Measurements from ENCODE around the gene BCL2.

BCL2 gene

GRCh38 chr18:63325086-63325686 is 5.6 kb upstream of the BCL2 start:
- DNase-seq: no peak

DNA sequence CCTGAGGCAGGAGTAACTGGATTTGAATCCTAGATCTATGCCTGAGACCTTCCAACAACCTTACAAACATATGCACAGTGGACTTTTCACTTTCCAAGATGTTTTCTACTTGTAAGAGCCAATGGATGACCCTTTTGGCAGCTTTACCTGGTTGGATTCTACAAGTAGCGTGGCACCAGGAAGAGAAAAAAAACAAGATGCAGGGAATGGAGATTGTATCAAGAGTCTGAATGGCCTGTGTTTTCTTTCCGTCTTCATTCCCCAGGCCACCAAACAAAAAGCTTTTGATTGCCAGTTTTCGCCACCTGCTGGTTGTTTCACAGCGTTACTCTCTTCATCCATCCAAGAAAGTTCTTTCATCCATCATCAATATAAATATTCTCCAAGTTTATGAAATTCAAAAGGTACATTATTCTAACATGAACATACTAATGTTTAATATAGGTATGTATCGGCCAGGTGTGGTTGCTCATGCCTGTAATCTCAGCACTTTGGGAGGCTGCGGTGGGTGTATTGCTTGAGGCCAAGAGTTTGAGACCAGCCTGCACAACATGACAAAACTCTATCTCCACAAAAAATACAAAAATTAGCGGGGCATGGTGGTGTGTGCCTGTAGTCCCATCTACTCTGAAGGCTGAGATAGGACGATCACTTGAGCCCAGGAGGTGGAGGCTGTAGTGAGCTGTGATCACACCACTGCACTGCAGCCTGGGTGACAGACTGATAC is 3.5 kb upstream of the BCL2 start:
- peak; percentile 97 for DNase-seq

DNA sequence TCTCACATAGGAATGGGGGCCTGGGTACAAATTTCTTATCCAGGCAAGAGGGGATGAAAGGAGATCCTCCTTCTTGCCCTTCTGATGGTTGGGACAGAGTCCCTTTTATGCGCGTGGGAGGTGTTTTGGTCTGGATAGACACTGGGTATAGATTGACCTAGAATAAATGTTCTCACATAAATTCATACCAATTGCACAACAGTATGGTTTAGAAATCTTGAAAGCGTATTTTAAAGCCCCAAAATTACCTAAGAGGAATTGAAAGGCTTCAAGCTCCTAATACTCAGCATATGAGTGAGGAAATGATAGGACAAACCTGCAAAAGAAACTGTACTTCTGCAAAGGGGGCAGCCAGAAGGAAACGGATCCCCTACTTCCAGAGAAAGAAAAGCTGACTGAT is 2.6 kb upstream of the BCL2 start:
- DNase-seq: no peak

DNA sequence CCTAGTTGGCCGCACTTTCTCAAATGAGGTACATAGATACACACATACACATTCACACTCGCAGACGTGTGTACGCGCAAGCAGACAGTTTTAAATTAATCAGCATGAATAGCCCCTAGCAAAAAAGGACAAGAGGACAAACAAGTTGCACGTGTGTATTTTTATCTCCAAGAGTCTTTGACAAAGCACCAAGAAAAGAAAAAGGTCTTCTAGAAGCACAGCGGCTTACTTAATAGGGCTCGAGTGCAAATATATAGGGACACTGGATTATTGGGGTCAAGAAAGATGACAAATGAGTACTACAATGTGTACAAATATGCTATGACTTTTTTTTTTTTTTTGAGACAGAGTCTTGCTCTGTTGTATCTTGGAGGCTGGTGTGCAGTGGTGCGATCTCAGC is 1.7 kb upstream of the BCL2 start:
- DNase-seq: no peak

DNA sequence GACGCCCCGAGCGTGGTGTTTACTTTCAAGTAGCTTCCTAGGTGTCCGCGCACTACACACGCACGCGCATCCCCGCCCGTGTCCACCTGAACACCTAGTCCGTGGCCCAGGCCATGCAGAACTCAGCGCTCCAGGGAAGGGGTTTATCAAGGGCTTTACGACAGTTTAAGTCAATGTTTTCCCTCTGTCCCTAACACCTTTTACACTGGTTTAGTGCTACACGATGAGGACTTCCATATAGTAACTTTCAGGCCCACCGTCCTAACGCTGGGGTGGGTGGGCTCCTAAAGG is 1.4 kb upstream of the BCL2 start:
- DNase-seq: peak; percentile 93

- peak; percentile 92 for DNase-seq
Measured at GRCh38 chr18:63320123-63320974, 780 bp upstream of the BCL2 start.

GRCh38 chr18:63318889-63319382 is 633 bp downstream of the BCL2 start:
- peak; percentile 57 for DNase-seq

DNA sequence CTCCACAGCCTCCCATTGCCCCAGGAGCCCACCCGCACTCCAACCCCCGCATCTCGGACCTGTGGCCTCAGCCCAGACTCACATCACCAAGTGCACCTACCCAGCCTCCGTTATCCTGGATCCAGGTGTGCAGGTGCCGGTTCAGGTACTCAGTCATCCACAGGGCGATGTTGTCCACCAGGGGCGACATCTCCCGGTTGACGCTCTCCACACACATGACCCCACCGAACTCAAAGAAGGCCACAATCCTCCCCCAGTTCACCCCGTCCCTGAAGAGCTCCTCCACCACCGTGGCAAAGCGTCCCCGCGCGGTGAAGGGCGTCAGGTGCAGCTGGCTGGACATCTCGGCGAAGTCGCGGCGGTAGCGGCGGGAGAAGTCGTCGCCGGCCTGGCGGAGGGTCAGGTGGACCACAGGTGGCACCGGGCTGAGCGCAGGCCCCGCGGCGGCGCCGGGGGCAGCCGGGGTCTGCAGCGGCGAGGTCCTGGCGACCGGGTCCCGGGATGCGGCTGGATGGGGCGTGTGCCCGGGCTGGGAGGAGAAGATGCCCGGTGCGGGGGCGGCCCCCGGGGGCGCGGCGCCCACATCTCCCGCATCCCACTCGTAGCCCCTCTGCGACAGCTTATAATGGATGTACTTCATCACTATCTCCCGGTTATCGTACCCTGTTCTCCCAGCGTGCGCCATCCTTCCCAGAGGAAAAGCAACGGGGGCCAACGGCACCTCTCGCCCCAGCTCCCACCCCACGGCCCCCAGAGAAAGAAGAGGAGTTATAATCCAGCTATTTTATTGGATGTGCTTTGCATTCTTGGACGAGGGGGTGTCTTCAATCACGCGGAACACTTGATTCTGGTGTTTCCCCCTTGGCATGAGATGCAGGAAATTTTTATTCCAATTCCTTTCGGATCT is 1.3 kb downstream of the BCL2 start:
- DNase-seq: peak; percentile 93

GRCh38 chr18:63317556-63317946 is 2.0 kb downstream of the BCL2 start:
- DNase-seq: peak; percentile 60

DNA sequence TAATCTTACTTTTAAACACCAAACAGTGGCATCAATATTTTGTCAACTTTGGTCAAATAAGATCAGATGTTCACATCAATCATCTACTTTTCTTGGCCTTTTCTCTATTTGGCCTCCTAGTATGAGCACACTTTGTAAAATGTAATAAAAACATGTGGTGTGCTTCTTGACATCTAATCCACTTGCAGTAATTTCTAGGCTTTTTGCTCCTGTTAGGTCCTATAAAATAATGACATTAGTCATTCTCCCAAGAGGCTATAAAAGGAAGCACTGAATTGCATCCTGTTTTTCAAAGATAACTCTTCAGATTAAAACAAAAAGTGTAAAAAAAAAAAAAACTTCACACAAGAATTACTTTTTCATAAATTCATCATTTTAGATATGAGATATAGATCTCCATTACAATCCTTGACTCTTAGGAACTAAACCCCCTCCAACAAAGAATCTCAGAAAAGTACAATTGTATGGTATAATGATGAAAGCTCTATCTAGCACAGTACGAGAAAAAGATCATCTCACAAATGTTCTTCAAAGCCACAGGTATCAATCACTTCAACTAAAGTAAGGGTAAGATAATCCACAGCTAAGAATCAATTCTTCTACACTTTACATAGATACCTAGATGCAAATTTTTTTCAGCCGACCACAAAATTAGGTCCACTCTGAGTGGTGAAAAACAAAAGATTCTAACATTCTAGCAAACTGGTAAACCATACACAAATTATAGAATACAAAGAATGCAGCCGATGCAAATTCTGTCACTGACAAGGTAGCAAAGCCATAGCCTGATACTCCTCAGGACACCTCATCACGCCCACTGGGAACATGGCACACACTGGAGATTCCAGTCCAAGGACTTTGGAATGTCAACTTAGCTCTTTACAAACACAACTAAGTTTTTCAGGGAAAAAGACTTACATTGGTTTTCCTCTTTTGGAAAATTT is 2.7 kb downstream of the BCL2 start:
- DNase-seq: no peak

DNA sequence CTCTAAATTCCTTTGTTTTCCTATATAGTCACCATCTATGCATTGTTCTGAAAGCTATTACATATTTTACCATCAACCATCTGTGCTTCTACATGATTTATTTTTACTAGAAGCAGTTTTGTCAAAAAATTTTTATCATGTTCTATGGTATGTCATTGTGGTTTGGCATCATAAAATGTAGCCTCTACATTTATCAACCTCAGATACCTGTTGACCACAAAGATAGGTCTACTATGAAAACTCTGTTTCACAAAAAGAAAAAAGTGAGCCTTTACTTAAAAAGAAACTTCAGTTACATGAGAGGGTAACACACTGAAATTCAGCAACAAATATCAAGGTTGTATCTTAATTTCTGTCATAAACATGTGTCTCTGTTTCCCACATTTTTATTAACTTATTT is 3.7 kb downstream of the BCL2 start:
- no peak for DNase-seq

- DNase-seq: no peak
Measured at GRCh38 chr18:63315131-63315662, 4.4 kb downstream of the BCL2 start.

DNA sequence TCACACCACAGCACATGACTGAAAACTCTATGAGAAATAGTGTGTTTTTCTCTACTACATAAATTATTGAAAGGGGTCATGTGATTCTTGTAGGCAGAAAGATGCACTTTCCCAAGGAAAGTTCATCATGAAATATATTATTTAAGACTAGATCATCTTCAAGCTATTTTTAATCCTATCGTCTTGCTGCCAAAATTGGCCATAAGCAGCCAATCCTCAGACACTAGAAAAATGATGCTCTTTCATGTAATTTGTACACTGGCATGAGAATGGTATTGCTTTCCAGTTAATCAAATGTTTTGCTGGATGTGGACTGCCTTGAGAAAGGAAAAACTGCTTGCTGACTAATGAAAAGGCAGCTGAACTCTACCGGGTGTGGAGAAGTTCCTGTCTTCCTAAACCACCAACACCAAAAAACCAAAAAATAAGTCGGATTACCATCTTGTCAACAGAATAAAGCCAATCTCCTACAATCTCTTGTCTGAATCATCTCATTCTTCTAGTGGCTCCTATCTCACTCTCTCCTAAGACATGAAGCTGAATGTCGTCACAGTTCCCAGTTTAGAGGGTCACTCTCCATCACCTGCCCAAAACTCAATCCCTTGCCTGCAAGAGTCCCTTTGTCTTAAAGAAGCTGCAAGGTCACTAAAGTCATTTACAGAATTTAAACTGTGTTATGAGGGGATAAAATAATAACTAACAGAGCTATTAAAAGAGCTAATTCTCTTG is 5.3 kb downstream of the BCL2 start:
- no peak for DNase-seq

- no peak for DNase-seq
Measured at GRCh38 chr18:63313396-63313917, 6.1 kb downstream of the BCL2 start.

GRCh38 chr18:63312737-63313395 is 6.7 kb downstream of the BCL2 start:
- no peak for DNase-seq

GRCh38 chr18:63312019-63312409 is 7.6 kb downstream of the BCL2 start:
- no peak for DNase-seq

GRCh38 chr18:63311118-63312018 is 8.2 kb downstream of the BCL2 start:
- DNase-seq: no peak

GRCh38 chr18:63309422-63309821 is 10.1 kb downstream of the BCL2 start:
- no peak for DNase-seq
